Kidney (tissue), 2 donors: Measurements from ENCODE around the gene LGALS9B. TPM values are rescaled to one million over a fixed set of nuclear protein-coding genes. Genes with fewer than 3 reads are reported as not detected.

ENCODE experiments used
- polyA plus RNA-seq: library from polyadenylated mRNA; stranded (reverse); fragments of 350-450 nt; fragmentation: Illumina TruSeq; extraction: RNeasy Lipid Tissue Mini Kit (QIAGEN cat#74804); gene quantifications from one replicate; pipeline ENCODE4 v1.2.3, GENCODE V29; 2014; ENCODE audit warnings: low read depth, low replicate concordance; ENCODE audit not compliant: insufficient read depth
- total RNA-seq: library from RNA; stranded (reverse); fragmentation: NEBNext Ultra II Directional; extraction: Animal tissue kit (Norgen Biotek cat#: 25700); gene quantifications from one replicate; pipeline ENCODE4 v1.2.1, GENCODE V29; 2021
- donor health status: DM: yes; HTN: yes; CAD: no.

The LGALS9B gene
- total and polyA plus RNA-seq, 2 donors from 2014 or later = not detected

Other genes with a start within 250 kb of the LGALS9B start
- not detected for gene CDRT15L2, start 112.2 kb upstream of the LGALS9B start, total RNA-seq
- gene CDRT15L2, start 112.2 kb upstream of the LGALS9B start, polyA plus RNA-seq = not detected